ENCODE results near the gene COLQ.

Gene COLQ

GRCh38 chr3:15403965-15404364 lies 117.5 kb downstream of the COLQ start:
- no peak overlapping the region for H3K9ac ChIP-seq (ENCODE audit: low read depth, low read length)
- H3K9me3 ChIP-seq (ENCODE audit: control insufficient read depth, insufficient read depth, low read length) = no peaks in the 10 kb centered on the region
- H3K4me1 ChIP-seq (ENCODE audit: control insufficient read depth, insufficient read depth, low read length) = no peaks in the 10 kb centered on the region
- no peaks in the 10 kb centered on the region for H3K36me3 ChIP-seq (ENCODE audit: control insufficient read depth, insufficient read depth, low read length)
- H3K27me3 ChIP-seq (ENCODE audit: control insufficient read depth, insufficient read depth, low read length) = no peaks in the 10 kb centered on the region
- H3K4me3 ChIP-seq (ENCODE audit: low read depth, low read length) = no peak overlapping the region

DNA sequence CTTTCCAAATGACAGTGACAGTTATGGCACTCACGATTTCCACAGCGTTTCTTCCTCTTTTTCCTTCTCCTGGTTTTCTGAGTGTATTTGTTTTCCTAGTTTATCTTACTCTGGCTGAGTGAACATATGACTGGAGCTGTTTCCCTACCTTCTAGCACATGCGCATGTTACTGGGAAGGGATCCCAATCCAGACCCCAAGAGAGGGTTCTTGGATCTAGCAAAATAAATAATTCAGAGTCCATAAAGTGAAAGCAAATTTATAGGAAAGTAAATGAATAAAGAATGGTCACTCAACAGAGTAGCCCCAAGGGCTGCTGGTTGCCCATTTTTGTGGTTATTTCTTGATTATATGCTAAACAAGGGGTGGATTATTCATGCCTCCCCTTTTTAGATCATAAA lies 118.0 kb downstream of the COLQ start:
- Histone ChIP-seq H3K4me3 (ENCODE audit: low read depth, low read length) (no peak overlapping the region), H3K27me3 (ENCODE audit: control insufficient read depth, insufficient read depth, low read length) (no peaks in the 10 kb centered on the region), H3K9ac (ENCODE audit: low read depth, low read length) (no peak overlapping the region), H3K36me3 (ENCODE audit: control insufficient read depth, insufficient read depth, low read length) (no peaks in the 10 kb centered on the region), H3K9me3 (ENCODE audit: control insufficient read depth, insufficient read depth, low read length) (no peaks in the 10 kb centered on the region), H3K4me1 (ENCODE audit: control insufficient read depth, insufficient read depth, low read length) (no peaks in the 10 kb centered on the region)

GRCh38 chr3:15401936-15402335 lies 119.6 kb downstream of the COLQ start:
- no peak overlapping the region for H3K4me3 ChIP-seq (ENCODE audit: low read depth, low read length)

More at GRCh38 chr3:15401936-15402335, 119.6 kb downstream of the COLQ start:
- no peaks in the 10 kb centered on the region for H3K27me3 ChIP-seq (ENCODE audit: control insufficient read depth, insufficient read depth, low read length)
- H3K9ac ChIP-seq (ENCODE audit: low read depth, low read length) = no peak overlapping the region
- no peaks in the 10 kb centered on the region for H3K36me3 ChIP-seq (ENCODE audit: control insufficient read depth, insufficient read depth, low read length)
- H3K4me1 ChIP-seq (ENCODE audit: control insufficient read depth, insufficient read depth, low read length) = no peaks in the 10 kb centered on the region
- peaks cover 8% of the 10 kb centered on the region for H3K9me3 ChIP-seq (ENCODE audit: control insufficient read depth, insufficient read depth, low read length)

Data from iPS-15b (cell line).